Measurements from ENCODE around the gene TLN1. TPM values are rescaled to one million over a fixed set of nuclear protein-coding genes. Genes with fewer than 3 reads are reported as not detected.

Gene TLN1
- total RNA-seq, 1 experiment from 2014 or later = 347 TPM

DNA sequence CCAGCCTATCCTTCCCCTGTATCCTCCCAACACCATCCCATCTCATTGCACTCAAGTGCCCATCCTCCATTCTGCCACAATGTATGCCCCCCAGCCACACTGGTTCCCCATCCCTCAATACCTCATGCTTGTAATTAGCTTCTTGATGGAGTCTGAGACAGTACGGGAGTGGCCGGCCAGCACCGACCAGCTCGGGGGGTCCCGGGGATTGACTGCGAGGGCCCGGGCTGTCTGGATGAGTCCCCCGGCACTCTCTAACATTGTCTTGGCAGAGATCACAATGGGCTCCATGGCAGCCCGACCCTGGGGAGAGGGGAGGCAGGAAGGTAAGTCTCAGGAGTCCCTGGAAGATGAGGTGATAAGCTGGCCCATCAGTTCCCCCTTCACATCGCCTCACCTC lies 25.0 kb downstream of the TLN1 start:
- ATAC-seq (no peak), DNase-seq (ENCODE audit: low read depth, low spot score) (no peak)
- no peak for TF ChIP-seq POLR2AphosphoS5 (IDR thresholded peaks at IDR 0.05; ENCODE audit: low read depth, low read length)
- TF ChIP-seq TCF7L2 (IDR thresholded peaks at IDR 0.05; ENCODE audit: low read depth, low read length) = no peak
- TF ChIP-seq SIN3A (IDR thresholded peaks at IDR 0.05; ENCODE audit: borderline replicate concordance, insufficient read depth, low read depth, low read length) = no peak
- TF ChIP-seq, protein P1, sequence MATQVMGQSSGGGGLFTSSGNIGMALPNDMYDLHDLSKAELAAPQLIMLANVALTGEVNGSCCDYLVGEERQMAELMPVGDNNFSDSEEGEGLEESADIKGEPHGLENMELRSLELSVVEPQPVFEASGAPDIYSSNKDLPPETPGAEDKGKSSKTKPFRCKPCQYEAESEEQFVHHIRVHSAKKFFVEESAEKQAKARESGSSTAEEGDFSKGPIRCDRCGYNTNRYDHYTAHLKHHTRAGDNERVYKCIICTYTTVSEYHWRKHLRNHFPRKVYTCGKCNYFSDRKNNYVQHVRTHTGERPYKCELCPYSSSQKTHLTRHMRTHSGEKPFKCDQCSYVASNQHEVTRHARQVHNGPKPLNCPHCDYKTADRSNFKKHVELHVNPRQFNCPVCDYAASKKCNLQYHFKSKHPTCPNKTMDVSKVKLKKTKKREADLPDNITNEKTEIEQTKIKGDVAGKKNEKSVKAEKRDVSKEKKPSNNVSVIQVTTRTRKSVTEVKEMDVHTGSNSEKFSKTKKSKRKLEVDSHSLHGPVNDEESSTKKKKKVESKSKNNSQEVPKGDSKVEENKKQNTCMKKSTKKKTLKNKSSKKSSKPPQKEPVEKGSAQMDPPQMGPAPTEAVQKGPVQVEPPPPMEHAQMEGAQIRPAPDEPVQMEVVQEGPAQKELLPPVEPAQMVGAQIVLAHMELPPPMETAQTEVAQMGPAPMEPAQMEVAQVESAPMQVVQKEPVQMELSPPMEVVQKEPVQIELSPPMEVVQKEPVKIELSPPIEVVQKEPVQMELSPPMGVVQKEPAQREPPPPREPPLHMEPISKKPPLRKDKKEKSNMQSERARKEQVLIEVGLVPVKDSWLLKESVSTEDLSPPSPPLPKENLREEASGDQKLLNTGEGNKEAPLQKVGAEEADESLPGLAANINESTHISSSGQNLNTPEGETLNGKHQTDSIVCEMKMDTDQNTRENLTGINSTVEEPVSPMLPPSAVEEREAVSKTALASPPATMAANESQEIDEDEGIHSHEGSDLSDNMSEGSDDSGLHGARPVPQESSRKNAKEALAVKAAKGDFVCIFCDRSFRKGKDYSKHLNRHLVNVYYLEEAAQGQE (IDR thresholded peaks at IDR 0.05; ENCODE audit: insufficient read depth in 1 of 2, low read depth in 2 of 2, low read length in 1 of 2) = no peak
- TF ChIP-seq, protein P2, sequence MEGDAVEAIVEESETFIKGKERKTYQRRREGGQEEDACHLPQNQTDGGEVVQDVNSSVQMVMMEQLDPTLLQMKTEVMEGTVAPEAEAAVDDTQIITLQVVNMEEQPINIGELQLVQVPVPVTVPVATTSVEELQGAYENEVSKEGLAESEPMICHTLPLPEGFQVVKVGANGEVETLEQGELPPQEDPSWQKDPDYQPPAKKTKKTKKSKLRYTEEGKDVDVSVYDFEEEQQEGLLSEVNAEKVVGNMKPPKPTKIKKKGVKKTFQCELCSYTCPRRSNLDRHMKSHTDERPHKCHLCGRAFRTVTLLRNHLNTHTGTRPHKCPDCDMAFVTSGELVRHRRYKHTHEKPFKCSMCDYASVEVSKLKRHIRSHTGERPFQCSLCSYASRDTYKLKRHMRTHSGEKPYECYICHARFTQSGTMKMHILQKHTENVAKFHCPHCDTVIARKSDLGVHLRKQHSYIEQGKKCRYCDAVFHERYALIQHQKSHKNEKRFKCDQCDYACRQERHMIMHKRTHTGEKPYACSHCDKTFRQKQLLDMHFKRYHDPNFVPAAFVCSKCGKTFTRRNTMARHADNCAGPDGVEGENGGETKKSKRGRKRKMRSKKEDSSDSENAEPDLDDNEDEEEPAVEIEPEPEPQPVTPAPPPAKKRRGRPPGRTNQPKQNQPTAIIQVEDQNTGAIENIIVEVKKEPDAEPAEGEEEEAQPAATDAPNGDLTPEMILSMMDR (IDR thresholded peaks at IDR 0.05) = no peak
- in situ Hi-C loops (cut with HindIII; ENCODE audit: low pct_unique_long_range_greater_than_20kb, low sequenced_read_pairs) (no loop called here), intact Hi-C loops (cut with micrococcal nuclease; ENCODE audit: unreplicated experiment) (loop anchor here (5.0 kb wide), 1 partner anchor 50 kb away; the partner anchor contains the start of genes CCDC107 and RMRP)
- CTCF ChIA-PET = no interaction called here
- H3K4me3 ChIP-seq (ENCODE audit: low read depth in 2 of 2, low read length in 2 of 2) = no peak overlapping the region
- no peaks in the 10 kb centered on the region for H3K9me3 ChIP-seq (ENCODE audit: control insufficient read depth, insufficient read depth, low read depth, low read length)
- POLR2A ChIA-PET = no interaction called here
- peaks cover 38% of the 10 kb centered on the region for H3K36me3 ChIP-seq (ENCODE audit: control insufficient read depth, insufficient read depth, low read length)
- H3K27ac ChIP-seq (ENCODE audit: low read length) = no peak overlapping the region
- BruUV-seq (replicated peaks) = no TSS peak
- H3K27me3 ChIP-seq (ENCODE audit: control insufficient read depth, insufficient read depth, low read length) = no peaks in the 10 kb centered on the region
- no peaks in the 10 kb centered on the region for H3K4me1 ChIP-seq (ENCODE audit: control insufficient read depth, insufficient read depth, low read length)

DNA sequence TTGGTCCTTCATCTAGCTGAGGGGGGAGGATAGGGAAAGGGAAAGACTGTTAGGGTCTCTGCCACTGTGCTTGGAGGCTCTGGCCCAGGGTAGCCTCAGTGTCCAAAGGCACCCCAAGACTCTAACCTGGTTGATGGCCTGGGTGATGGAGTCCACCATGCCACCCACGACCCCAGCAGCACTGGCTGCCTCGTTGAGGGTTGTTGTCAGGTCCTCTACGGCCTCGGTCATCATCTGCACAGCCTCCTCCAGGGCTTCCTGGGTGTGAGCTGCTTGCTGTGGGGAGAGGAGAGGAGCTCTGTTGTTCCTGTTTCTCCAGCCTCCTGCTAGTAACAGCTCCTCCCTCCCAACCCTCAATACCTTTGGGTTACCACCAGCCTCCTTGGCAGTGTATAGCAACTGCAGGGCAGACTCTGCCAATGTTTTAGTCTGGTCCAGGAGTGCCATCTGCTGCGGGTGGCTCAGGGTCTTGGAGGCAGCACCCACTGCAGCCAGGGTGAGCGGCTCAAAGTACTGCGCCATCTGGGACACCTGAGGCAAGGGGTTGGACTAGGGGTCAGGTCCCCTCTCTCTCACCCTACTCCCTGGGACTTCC lies 26.1 kb downstream of the TLN1 start:
- no peak for TF ChIP-seq SIN3A (IDR thresholded peaks at IDR 0.05; ENCODE audit: borderline replicate concordance, insufficient read depth, low read depth, low read length)
- ChIA-PET CTCF (no interaction called here), POLR2A (interaction anchor here (0.6 kb wide), 1 partner anchor 15 kb away, joined by 8 read pairs; no protein-coding TSS in a partner anchor)
- H3K4me1 ChIP-seq (ENCODE audit: control insufficient read depth, insufficient read depth, low read length) = no peaks in the 10 kb centered on the region
- no peaks in the 10 kb centered on the region for H3K9me3 ChIP-seq (ENCODE audit: control insufficient read depth, insufficient read depth, low read depth, low read length)
- intact Hi-C loops (cut with micrococcal nuclease; ENCODE audit: unreplicated experiment) = loop anchor here (5.0 kb wide), 1 partner anchor 49 kb away; the partner anchor contains the start of genes CCDC107 and RMRP
- H3K27me3 ChIP-seq (ENCODE audit: control insufficient read depth, insufficient read depth, low read length) = no peaks in the 10 kb centered on the region
- DNase-seq (ENCODE audit: low read depth, low spot score) (no peak), ATAC-seq (no peak)
- H3K4me3 ChIP-seq (ENCODE audit: low read depth in 2 of 2, low read length in 2 of 2) = no peak overlapping the region
- BruUV-seq (replicated peaks) = TSS peak; percentile 63
- peaks cover 43% of the 10 kb centered on the region for H3K36me3 ChIP-seq (ENCODE audit: control insufficient read depth, insufficient read depth, low read length)
- no peak overlapping the region for H3K27ac ChIP-seq (ENCODE audit: low read length)
- in situ Hi-C loops (cut with HindIII; ENCODE audit: low pct_unique_long_range_greater_than_20kb, low sequenced_read_pairs) = no loop called here

DNA sequence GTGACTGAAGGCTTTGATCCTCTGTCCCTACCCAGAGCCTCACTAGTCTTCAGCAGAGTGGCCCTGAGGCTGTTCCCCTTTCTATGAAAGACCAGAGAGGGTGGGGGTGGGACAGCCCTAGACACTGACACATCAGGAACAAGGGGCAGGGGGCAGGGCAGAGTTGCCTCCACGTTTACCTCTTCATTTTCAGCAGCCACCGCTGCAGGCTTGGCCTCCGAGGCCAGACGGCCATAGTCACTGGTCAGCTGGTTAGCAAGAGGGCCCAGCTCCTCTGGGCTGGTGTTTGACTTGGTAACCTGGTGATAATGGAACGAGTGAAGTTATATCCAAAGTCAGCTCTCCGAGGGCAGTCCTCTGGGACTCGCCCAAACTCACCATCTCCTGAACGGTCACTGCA lies 26.6 kb downstream of the TLN1 start:
- Histone ChIP-seq H3K4me3 (ENCODE audit: low read depth in 2 of 2, low read length in 2 of 2) (no peak overlapping the region), H3K27ac (ENCODE audit: low read length) (no peak overlapping the region), H3K4me1 (ENCODE audit: control insufficient read depth, insufficient read depth, low read length) (no peaks in the 10 kb centered on the region), H3K9me3 (ENCODE audit: control insufficient read depth, insufficient read depth, low read depth, low read length) (no peaks in the 10 kb centered on the region), H3K36me3 (ENCODE audit: control insufficient read depth, insufficient read depth, low read length) (peaks cover 41% of the 10 kb centered on the region), H3K27me3 (ENCODE audit: control insufficient read depth, insufficient read depth, low read length) (no peaks in the 10 kb centered on the region)
- intact Hi-C loops (cut with micrococcal nuclease; ENCODE audit: unreplicated experiment) (loop anchor here (5.0 kb wide), 1 partner anchor 48 kb away; the partner anchor contains the start of genes CCDC107 and RMRP), in situ Hi-C loops (cut with HindIII; ENCODE audit: low pct_unique_long_range_greater_than_20kb, low sequenced_read_pairs) (no loop called here)
- TF ChIP-seq POLR2AphosphoS5 (IDR thresholded peaks at IDR 0.05; ENCODE audit: low read depth, low read length) (no peak), TCF7L2 (IDR thresholded peaks at IDR 0.05; ENCODE audit: low read depth, low read length) (no peak), SIN3A (IDR thresholded peaks at IDR 0.05; ENCODE audit: borderline replicate concordance, insufficient read depth, low read depth, low read length) (no peak)
- TF ChIP-seq, protein P2 (IDR thresholded peaks at IDR 0.05) = no peak
- TF ChIP-seq, protein P1 (IDR thresholded peaks at IDR 0.05; ENCODE audit: insufficient read depth in 1 of 2, low read depth in 2 of 2, low read length in 1 of 2) = no peak
- ATAC-seq = no peak
- ChIA-PET POLR2A (interaction anchor here (0.6 kb wide), 1 partner anchor 15 kb away, joined by 8 read pairs; no protein-coding TSS in a partner anchor), CTCF (interaction anchor here (0.6 to 1.6 kb wide), 2 partner anchors 9 to 58 kb away, joined by 5 to 17 read pairs; no protein-coding TSS in a partner anchor)
- DNase-seq (ENCODE audit: low read depth, low spot score) = no peak
- no TSS peak for BruUV-seq (replicated peaks)

Data from Panc1 (cell line).